Stimulated activated CD4-positive, alpha-beta T cell treated with anti-CD3 and anti-CD28 coated beads, TNF-alpha, amount 100 ng/mL, for 24 hours (primary cell): ENCODE measurements around the gene PI4KA.
"Not testable (repeated sequence)": the region's sequence is repeated elsewhere in the genome, so short reads cannot be mapped to it uniquely, and the experiment has no call there.

Experiments used
- DNase-seq, 3 experiments: peaks; one replicate each; pipeline ENCODE4 v3.0.0-alpha.2; 2020; ENCODE audit warnings: low read depth in 3 of 3

The PI4KA gene

GRCh38 chr22:20847318-20847822, 11.2 kb downstream of the PI4KA start:
- no peak for DNase-seq

GRCh38 chr22:20844055-20845037, 14.3 kb downstream of the PI4KA start:
- no peak for DNase-seq

GRCh38 chr22:20843501-20843900, 15.1 kb downstream of the PI4KA start:
- no peak for DNase-seq

- DNase-seq, result peak in 1 of 3 experiments; percentile 17
Observed at GRCh38 chr22:20840646-20841371, 17.8 kb downstream of the PI4KA start.

- DNase-seq, result no peak
Observed at GRCh38 chr22:20839837-20840645, 18.6 kb downstream of the PI4KA start.

GRCh38 chr22:20839354-20839753, 19.3 kb downstream of the PI4KA start:
- not testable (repeated sequence) for DNase-seq

- no peak for DNase-seq
Observed at GRCh38 chr22:20836987-20837823, 21.4 kb downstream of the PI4KA start.

GRCh38 chr22:20834725-20835124, 23.9 kb downstream of the PI4KA start:
- no peak for DNase-seq

- no peak for DNase-seq
Observed at GRCh38 chr22:20834206-20834605, 24.4 kb downstream of the PI4KA start.

GRCh38 chr22:20833225-20833665, 25.4 kb downstream of the PI4KA start:
- no peak for DNase-seq

- DNase-seq, result no peak
Observed at GRCh38 chr22:20829491-20830134, 29.0 kb downstream of the PI4KA start.

GRCh38 chr22:20826373-20827152, 32.0 kb downstream of the PI4KA start:
- DNase-seq, result not testable (repeated sequence)

GRCh38 chr22:20825624-20826023, 33.0 kb downstream of the PI4KA start:
- DNase-seq, result no peak

- not testable (repeated sequence) for DNase-seq
Observed at GRCh38 chr22:20825216-20825615, 33.4 kb downstream of the PI4KA start.

- no peak for DNase-seq
Observed at GRCh38 chr22:20823264-20823663, 35.3 kb downstream of the PI4KA start.

- DNase-seq, result no peak
Observed at GRCh38 chr22:20822240-20822639, 36.4 kb downstream of the PI4KA start.

GRCh38 chr22:20821717-20822239, 36.8 kb downstream of the PI4KA start:
- not testable (repeated sequence) for DNase-seq

GRCh38 chr22:20819471-20819870, 39.1 kb downstream of the PI4KA start:
- DNase-seq, result no peak

GRCh38 chr22:20818471-20818870, 40.1 kb downstream of the PI4KA start:
- no peak for DNase-seq
